Endothelial cell (in vitro differentiated cells): ENCODE data around the gene C1QTNF4. TPM values are rescaled to one million over a fixed set of nuclear protein-coding genes. Genes with fewer than 3 reads are reported as not detected.
"Not testable (repeated sequence)": the region's sequence is repeated elsewhere in the genome, so short reads cannot be mapped to it uniquely, and the experiment has no call there.

Experiments
- DNase-seq: peaks from one replicate; pipeline ENCODE4 v3.0.0; 2021; ENCODE audit warnings: low spot score
- H3K27ac Mint-ChIP-seq: one replicate; pipeline ENCODE4 v1.8.0; 2021; ENCODE audit warnings: mixed read lengths, inconsistent platforms; ENCODE audit not compliant: unreplicated experiment
- H3K27me3 Mint-ChIP-seq: one replicate; pipeline ENCODE4 v1.8.0; 2021; ENCODE audit warnings: mild to moderate bottlenecking, moderate library complexity, mixed read lengths, inconsistent platforms; ENCODE audit not compliant: unreplicated experiment
- H3K36me3 Mint-ChIP-seq: one replicate; pipeline ENCODE4 v1.8.0; 2021; ENCODE audit warnings: mild to moderate bottlenecking, low read depth, mixed read lengths, inconsistent platforms; ENCODE audit not compliant: unreplicated experiment
- H3K4me1 Mint-ChIP-seq: one replicate; pipeline ENCODE4 v1.8.0; 2021; ENCODE audit warnings: mild to moderate bottlenecking, mixed read lengths, inconsistent platforms; ENCODE audit not compliant: unreplicated experiment
- H3K4me3 Mint-ChIP-seq: one replicate; pipeline ENCODE4 v1.8.0; 2021; ENCODE audit warnings: mild to moderate bottlenecking, mixed read lengths, inconsistent platforms; ENCODE audit not compliant: unreplicated experiment
- H3K9me3 Mint-ChIP-seq: one replicate; pipeline ENCODE4 v1.8.0; 2021; ENCODE audit warnings: mixed read lengths, inconsistent platforms; ENCODE audit not compliant: unreplicated experiment
- long read RNA-seq: library from polyadenylated mRNA; unstranded; transcript quantifications from one replicate; pipeline ENCODE4 v2.0.0, GENCODE V29; 2020; ENCODE audit not compliant: unreplicated experiment
- total RNA-seq: library from RNA; stranded (reverse); fragmentation: NEBNext Ultra II Directional; extraction: Animal tissue kit (Norgen Biotek cat#: 25700); gene quantifications from one replicate; pipeline ENCODE4 v1.2.1, GENCODE V29; 2021; ENCODE audit not compliant: unreplicated experiment
- TF ChIP-seq, protein P1 (sequence below): fragments of 200-600 bp; sonication (generic); IDR thresholded peaks from one replicate; pipeline ENCODE4 v1.5.0; 2021; ENCODE audit warnings: antibody characterized with exemption; ENCODE audit not compliant: unreplicated experiment

C1QTNF4 gene
- 50.4 TPM for total RNA-seq
- long read RNA-seq, transcript C1QTNF4-201 (2 exons, 1,664 nt), result major isoform, 110 of 114 reads
- long read RNA-seq, partial matches to known transcripts, result 0 of 114 reads
- long read RNA-seq, other reads (novel, unspliced or antisense), result 4 of 114 reads

DNA sequence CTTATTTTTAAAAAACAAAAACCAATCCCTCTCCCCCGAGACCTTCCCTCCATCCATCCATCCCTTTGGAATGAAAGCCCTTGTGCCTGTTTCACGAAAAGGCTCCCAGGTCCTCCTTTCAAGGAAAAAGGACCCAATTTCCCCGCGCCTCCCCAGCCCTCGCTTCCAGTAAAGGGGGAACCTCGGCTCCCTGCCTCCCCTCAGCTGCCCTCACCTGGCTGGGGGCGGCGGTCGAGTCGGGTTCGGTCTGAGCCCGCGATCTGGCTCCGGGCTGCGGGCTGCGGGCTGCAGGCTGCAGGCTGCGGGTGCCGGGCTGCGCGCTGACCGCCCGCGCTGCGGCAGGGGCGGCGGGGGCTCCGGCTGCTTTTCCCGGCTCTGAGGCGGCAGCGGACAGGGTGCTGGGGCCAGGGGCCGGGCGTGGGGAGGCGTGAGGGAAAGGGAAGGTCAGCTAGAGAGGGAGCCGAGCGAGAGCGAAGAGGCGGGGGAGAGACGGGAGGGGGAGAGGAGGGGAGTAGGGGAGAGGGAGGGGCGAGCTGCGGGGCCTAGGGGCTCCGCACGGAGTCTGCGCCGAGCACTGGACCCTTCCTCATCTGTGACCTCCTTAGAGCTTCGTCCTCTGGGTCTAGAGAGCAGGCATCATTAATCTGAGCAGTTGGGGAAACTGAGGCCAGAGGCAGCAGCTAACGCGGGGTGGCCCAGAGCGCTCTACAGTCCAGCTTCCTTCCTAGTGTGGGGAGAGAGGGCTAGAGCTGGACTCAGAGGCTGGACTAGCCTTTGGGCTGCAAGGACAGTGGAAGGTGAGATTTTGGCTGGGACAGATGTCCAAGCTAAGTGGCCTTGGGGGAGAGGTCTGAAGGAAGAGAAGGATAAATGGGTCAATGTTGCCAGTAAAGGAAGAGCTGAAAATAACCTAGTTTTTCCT is at the start of gene C1QTNF4:
Gene C1QTNF4 (minus strand): TSS at position 478 of the 922 bp plus-strand sequence. CDS start 3,601 bp downstream, outside the sequence.
- DNase-seq, result peak; percentile 34
- peak within 1 kb of the TSS; percentile 65 for H3K27ac Mint-ChIP-seq
- TF ChIP-seq, protein P1, sequence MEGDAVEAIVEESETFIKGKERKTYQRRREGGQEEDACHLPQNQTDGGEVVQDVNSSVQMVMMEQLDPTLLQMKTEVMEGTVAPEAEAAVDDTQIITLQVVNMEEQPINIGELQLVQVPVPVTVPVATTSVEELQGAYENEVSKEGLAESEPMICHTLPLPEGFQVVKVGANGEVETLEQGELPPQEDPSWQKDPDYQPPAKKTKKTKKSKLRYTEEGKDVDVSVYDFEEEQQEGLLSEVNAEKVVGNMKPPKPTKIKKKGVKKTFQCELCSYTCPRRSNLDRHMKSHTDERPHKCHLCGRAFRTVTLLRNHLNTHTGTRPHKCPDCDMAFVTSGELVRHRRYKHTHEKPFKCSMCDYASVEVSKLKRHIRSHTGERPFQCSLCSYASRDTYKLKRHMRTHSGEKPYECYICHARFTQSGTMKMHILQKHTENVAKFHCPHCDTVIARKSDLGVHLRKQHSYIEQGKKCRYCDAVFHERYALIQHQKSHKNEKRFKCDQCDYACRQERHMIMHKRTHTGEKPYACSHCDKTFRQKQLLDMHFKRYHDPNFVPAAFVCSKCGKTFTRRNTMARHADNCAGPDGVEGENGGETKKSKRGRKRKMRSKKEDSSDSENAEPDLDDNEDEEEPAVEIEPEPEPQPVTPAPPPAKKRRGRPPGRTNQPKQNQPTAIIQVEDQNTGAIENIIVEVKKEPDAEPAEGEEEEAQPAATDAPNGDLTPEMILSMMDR, result no peak
- H3K4me3 Mint-ChIP-seq, result peak within 1 kb of the TSS; percentile 88
- no peaks in the 10 kb centered on the region for H3K9me3 Mint-ChIP-seq
- H3K36me3 Mint-ChIP-seq, result peaks cover 6% of the 10 kb centered on the region
- H3K4me1 Mint-ChIP-seq, result peaks cover 35% of the 10 kb centered on the region
- H3K27me3 Mint-ChIP-seq, result peaks cover 18% of the 10 kb centered on the region

GRCh38 chr11:47642099-47642855 is 48.1 kb upstream of the C1QTNF4 start, which contains the start of gene MTCH2:
TSS of gene MTCH2 (minus strand) at chr11:47642559. CDS start at chr11:47642465, 94 bp downstream.
- no peaks in the 10 kb centered on the region for H3K9me3 Mint-ChIP-seq
- DNase-seq, result peak; percentile 95
- peaks cover 12% of the 10 kb centered on the region for H3K36me3 Mint-ChIP-seq

DNA sequence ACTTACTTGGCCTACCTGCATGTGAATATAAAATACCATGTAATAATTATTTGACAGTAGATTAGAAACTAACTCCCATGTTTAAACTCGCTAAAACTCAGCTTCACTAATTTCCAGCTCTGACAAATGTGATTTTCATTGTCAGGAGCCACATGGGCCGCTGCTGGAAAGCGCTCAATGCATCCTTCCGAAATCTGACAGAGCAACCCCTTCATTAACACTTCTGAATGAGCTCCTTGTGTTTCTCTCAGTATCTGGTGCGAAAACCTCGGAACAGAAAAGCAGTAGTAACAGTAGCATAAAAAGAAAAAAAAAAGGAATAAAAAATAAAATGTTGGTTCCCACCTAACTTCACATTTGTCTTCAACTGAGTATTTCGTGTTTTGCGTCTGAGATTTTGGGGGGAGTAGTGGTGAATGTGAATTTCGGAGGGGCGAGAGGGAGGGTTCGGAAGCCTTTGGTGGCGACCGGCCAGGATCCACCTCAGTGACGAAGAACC is 47.4 kb upstream of the C1QTNF4 start:
- peak overlapping the region; percentile 98 for H3K4me3 Mint-ChIP-seq
- TF ChIP-seq, protein P1, result no peak
- no peak for DNase-seq
- no peaks in the 10 kb centered on the region for H3K9me3 Mint-ChIP-seq
- H3K27ac Mint-ChIP-seq, result peak overlapping the region; percentile 80
- peaks cover 15% of the 10 kb centered on the region for H3K27me3 Mint-ChIP-seq
- H3K4me1 Mint-ChIP-seq, result peaks cover 9% of the 10 kb centered on the region
- peaks cover 15% of the 10 kb centered on the region for H3K36me3 Mint-ChIP-seq

More at GRCh38 chr11:47642099-47642855, 48.1 kb upstream of the C1QTNF4 start, which contains the start of gene MTCH2:
- Mint-ChIP-seq H3K4me3 (peak within 1 kb of the TSS; percentile 98), H3K4me1 (peaks cover 9% of the 10 kb centered on the region), H3K27ac (peak within 1 kb of the TSS; percentile 91), H3K27me3 (peaks cover 15% of the 10 kb centered on the region)
- TF ChIP-seq, protein P1, result no peak

GRCh38 chr11:47640506-47640905 is 46.3 kb upstream of the C1QTNF4 start:
- Mint-ChIP-seq H3K27me3 (peaks cover 15% of the 10 kb centered on the region), H3K36me3 (peaks cover 18% of the 10 kb centered on the region)
- H3K27ac Mint-ChIP-seq, H3K4me3 Mint-ChIP-seq, H3K4me1 Mint-ChIP-seq, H3K9me3 Mint-ChIP-seq, DNase-seq: not testable (repeated sequence)

DNA sequence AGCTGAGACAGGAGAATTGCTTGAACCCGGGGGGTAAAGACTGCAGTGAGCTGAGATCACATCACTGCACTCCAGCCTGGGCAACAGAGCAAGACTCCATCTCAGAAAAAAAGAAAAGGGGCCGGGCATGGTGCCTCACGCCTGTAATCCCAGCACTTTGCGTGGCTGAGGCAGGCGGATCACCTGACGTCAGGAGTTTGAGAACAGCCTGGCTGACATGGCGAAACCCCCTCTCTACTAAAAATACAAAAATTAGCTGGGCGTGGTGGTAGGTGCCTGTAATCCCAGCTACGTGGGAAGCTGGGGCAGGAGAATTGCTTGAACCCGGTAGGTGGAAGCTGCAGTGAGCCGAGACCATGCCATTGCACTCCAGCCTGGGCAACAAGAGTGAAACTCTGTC is 42.1 kb upstream of the C1QTNF4 start:
- H3K27ac Mint-ChIP-seq, H3K27me3 Mint-ChIP-seq, DNase-seq, H3K4me1 Mint-ChIP-seq, H3K4me3 Mint-ChIP-seq, H3K9me3 Mint-ChIP-seq: not testable (repeated sequence)
- peaks cover 29% of the 10 kb centered on the region for H3K36me3 Mint-ChIP-seq
